Tibial nerve (tissue), 4 donors: ENCODE measurements around the gene COX4I1.

Source experiments
- CTCF ChIP-seq, 5 experiments: fragments of 200-600 bp in 3 of 5; fragments of 450-650 bp in 2 of 5; sonication (generic) in 3 of 5; IDR thresholded peaks; one replicate each; pipeline ENCODE4 v1.5.1; 2016 to 2019; ENCODE audit warnings: antibody characterized with exemption in 5 of 5, mild to moderate bottlenecking in 3 of 5, moderate library complexity in 2 of 5
- EP300 ChIP-seq, 2 donors: sonication (generic); formaldehyde crosslinking; IDR thresholded peaks; one replicate each; pipeline ENCODE4 v1.6.1; 2017; ENCODE audit warnings: antibody characterized with exemption in 2 of 2, mild to moderate bottlenecking in 1 of 2
- POLR2A ChIP-seq, 2 donors: fragments of 450-650 bp; IDR thresholded peaks; one replicate each; pipeline ENCODE4 v1.6.1; 2017; ENCODE audit warnings: antibody characterized with exemption in 2 of 2, mild to moderate bottlenecking in 2 of 2, moderate library complexity in 2 of 2

- TF ChIP-seq EP300 (IDR thresholded peaks at IDR 0.05) = no peak
- no peak for TF ChIP-seq POLR2A (IDR thresholded peaks at IDR 0.05)
- no peak for TF ChIP-seq CTCF (IDR thresholded peaks at IDR 0.05)
These were observed 21.3 kb downstream of the COX4I1 start for GRCh38 chr16:85820604-85821372.
